ENCODE results near the gene PPARG. TPM values are rescaled to one million over a fixed set of nuclear protein-coding genes. Genes with fewer than 3 reads are reported as not detected.

The PPARG gene
- total and polyA plus RNA-seq, 9 donors = 12.8 to 53.6 (median 32.4) TPM

DNA sequence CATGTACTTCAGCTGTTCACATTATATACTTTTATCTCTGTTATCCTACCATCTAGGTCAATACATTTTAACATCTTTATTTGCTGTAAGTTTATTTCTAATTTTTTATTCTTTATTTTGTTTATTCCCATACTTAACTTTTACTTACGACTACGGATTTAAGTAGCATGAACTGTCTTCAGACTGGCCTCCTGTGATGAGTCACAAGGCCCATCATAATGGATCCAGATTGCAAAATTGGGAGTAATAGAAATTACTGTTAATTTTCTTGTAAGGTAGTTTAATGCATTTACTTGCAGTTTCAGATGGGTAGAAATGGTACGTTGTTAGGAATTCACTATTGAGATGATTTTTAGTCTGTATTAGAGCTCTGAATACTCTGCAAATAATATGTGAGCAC is 45.9 kb downstream of the PPARG start:
- no peaks in the 10 kb centered on the region for H3K36me3 ChIP-seq
- DNase-seq = no peak
- no peaks in the 10 kb centered on the region for H3K27me3 ChIP-seq
- peaks cover 2% of the 10 kb centered on the region for H3K4me1 ChIP-seq (ENCODE audit: insufficient read depth)
- no peaks in the 10 kb centered on the region for H3K9me3 ChIP-seq
- H3K4me3 ChIP-seq = no peak overlapping the region
- WGBS, 3 donors = 92 to 96% (median 95%) methylated on average over 3 of the region's 3 CpGs
- TF ChIP-seq, protein P1, sequence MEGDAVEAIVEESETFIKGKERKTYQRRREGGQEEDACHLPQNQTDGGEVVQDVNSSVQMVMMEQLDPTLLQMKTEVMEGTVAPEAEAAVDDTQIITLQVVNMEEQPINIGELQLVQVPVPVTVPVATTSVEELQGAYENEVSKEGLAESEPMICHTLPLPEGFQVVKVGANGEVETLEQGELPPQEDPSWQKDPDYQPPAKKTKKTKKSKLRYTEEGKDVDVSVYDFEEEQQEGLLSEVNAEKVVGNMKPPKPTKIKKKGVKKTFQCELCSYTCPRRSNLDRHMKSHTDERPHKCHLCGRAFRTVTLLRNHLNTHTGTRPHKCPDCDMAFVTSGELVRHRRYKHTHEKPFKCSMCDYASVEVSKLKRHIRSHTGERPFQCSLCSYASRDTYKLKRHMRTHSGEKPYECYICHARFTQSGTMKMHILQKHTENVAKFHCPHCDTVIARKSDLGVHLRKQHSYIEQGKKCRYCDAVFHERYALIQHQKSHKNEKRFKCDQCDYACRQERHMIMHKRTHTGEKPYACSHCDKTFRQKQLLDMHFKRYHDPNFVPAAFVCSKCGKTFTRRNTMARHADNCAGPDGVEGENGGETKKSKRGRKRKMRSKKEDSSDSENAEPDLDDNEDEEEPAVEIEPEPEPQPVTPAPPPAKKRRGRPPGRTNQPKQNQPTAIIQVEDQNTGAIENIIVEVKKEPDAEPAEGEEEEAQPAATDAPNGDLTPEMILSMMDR (IDR thresholded peaks at IDR 0.05) = no peak
- TF ChIP-seq POLR2A (IDR thresholded peaks at IDR 0.05) (no peak), EP300 (IDR thresholded peaks at IDR 0.05) (no peak)
- intact Hi-C loops (cut with DNase I) = no loop called here
- H3K27ac ChIP-seq = no peak overlapping the region

DNA sequence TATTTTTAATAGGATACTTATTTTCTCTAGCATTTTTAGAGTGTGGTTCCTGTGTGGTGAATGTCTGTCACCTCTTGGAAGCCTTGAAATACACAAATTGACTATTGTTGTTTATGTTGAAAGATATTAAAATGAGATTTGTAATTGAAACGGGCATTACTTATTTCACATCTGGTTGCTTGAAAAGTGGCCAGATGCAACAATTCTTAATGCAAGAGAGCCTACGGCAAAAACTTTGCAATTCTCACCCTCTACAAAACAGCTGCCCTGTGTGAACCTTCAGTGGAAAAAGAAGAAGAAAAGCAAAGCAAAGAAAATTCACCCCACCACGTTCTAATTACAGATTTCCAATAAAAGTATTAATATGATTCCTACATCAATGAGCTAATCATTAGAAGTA is 46.6 kb downstream of the PPARG start:
- no peaks in the 10 kb centered on the region for H3K9me3 ChIP-seq
- intact Hi-C loops (cut with DNase I) = no loop called here
- 65 to 84% (median 78%) methylated on average over 3 of the region's 3 CpGs for WGBS, 3 donors
- H3K4me3 ChIP-seq = no peak overlapping the region
- no peaks in the 10 kb centered on the region for H3K36me3 ChIP-seq
- H3K4me1 ChIP-seq (ENCODE audit: insufficient read depth) = peaks cover 3% of the 10 kb centered on the region
- H3K27ac ChIP-seq = no peak overlapping the region
- no peaks in the 10 kb centered on the region for H3K27me3 ChIP-seq
- TF ChIP-seq EP300 (IDR thresholded peaks at IDR 0.05) (no peak), POLR2A (IDR thresholded peaks at IDR 0.05) (no peak)
- TF ChIP-seq, protein P1 (IDR thresholded peaks at IDR 0.05) = no peak
- DNase-seq = no peak

DNA sequence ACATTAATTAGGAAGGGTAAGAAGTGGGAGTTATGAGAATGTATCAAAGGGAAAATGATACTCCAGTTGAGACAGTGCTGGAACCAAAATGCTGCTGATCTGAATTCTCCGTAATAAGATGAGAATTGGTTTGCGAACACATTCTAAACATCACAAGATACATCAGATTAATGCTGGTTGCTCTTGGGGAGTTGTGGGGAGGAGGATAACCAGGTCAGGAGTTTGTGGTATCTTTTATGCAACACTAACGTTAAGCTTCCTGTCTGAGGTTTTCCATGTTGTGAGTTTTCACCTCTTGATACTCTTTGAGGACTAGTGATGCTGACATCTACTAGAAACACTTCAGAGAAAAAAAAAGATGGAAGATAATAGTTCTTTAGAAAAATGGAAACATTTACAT is 47.2 kb downstream of the PPARG start:
- H3K4me3 ChIP-seq = no peak overlapping the region
- intact Hi-C loops (cut with DNase I) = no loop called here
- no peaks in the 10 kb centered on the region for H3K9me3 ChIP-seq
- DNase-seq = no peak
- TF ChIP-seq POLR2A (IDR thresholded peaks at IDR 0.05) (no peak), EP300 (IDR thresholded peaks at IDR 0.05) (no peak)
- TF ChIP-seq, protein P1 (IDR thresholded peaks at IDR 0.05) = no peak
- no peaks in the 10 kb centered on the region for H3K27me3 ChIP-seq
- H3K36me3 ChIP-seq = no peaks in the 10 kb centered on the region
- H3K27ac ChIP-seq = no peak overlapping the region
- H3K4me1 ChIP-seq (ENCODE audit: insufficient read depth) = peaks cover 3% of the 10 kb centered on the region
- WGBS, 3 donors = 80 to 85% (median 82%) methylated on average over 3 of the region's 3 CpGs

DNA sequence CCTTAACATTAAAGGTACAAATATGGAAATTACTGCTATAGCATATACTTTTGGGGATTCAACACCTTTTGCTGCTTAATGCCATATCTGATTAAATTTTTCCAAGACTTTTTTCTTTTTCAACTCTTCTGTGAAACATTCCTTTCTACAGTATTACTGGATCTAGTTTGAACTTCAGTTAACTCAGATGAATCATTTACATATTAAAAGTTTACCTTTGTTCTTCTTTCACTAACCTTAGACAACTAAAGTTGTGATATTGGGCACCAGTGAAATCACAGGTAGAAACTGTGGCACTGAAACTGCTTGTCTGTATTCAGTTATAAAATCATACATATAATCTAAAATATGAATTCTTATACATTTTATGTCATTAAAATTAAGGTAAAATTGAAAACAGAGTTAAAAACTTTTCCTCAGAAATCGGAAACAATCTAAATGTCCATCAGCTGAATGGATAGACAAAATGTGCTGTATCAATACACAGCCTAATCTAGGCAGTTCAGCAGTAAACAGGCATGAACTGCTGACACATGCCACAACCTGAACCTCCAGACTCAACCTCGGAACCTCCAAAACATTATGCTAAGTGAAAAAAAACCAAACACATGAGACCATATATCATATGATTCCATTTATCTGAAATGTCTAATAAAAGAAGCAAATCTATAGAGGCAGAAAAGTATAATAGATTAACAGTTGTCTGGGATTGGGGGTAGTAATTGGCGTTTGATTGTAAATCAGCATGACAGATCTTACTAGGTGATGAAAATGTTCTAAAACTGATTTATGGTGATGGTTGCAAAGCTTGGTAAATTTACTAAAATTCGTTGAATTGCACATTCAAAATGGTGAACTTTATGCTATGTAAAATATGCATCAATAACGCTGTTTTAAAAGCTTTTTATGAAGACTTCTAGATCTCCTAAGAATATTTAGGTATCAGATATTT is 50.0 kb downstream of the PPARG start:
- TF ChIP-seq POLR2A (IDR thresholded peaks at IDR 0.05) (no peak), EP300 (IDR thresholded peaks at IDR 0.05) (no peak)
- TF ChIP-seq, protein P1 (IDR thresholded peaks at IDR 0.05) = no peak
- Histone ChIP-seq H3K27me3 (no peaks in the 10 kb centered on the region), H3K4me3 (no peak overlapping the region), H3K36me3 (no peaks in the 10 kb centered on the region), H3K27ac (no peak overlapping the region), H3K4me1 (ENCODE audit: insufficient read depth) (peaks cover 3% of the 10 kb centered on the region), H3K9me3 (no peaks in the 10 kb centered on the region)
- 90 to 96% (median 95%) methylated on average over 5 of the region's 5 CpGs for WGBS, 3 donors
- intact Hi-C loops (cut with DNase I) = no loop called here
- no peak for DNase-seq
